Subcutaneous abdominal adipose tissue (tissue), 5 donors: ENCODE results near the gene GAS7.
A peak's percentile ranks its signal among the peaks of the same experiment; 100 is the strongest.

Experiments
- H3K27ac ChIP-seq: one replicate; pipeline ENCODE4 v1.7.0; 2013; ENCODE audit warnings: low read depth, mild to moderate bottlenecking, inconsistent platforms, low read length, moderate library complexity
- H3K27me3 ChIP-seq, 5 donors: one replicate each; pipeline ENCODE4 v1.7.0; 2013; ENCODE audit warnings: low read length in 5 of 5, inconsistent platforms in 1 of 5; ENCODE audit not compliant: control insufficient read depth in 5 of 5, insufficient read depth in 4 of 5
- H3K36me3 ChIP-seq, 5 donors: one replicate each; pipeline ENCODE4 v1.7.0; 2013; ENCODE audit warnings: low read length in 5 of 5; ENCODE audit not compliant: control insufficient read depth in 5 of 5, insufficient read depth in 5 of 5
- H3K4me1 ChIP-seq, 5 donors: one replicate each; pipeline ENCODE4 v1.7.0; 2013; ENCODE audit warnings: low read length in 5 of 5, mild to moderate bottlenecking in 3 of 5, moderate library complexity in 1 of 5; ENCODE audit not compliant: control insufficient read depth in 5 of 5, insufficient read depth in 5 of 5
- H3K4me3 ChIP-seq, 5 donors: one replicate each; pipeline ENCODE4 v1.7.0; 2013; ENCODE audit warnings: low read length in 5 of 5, low read depth in 1 of 5
- H3K9ac ChIP-seq, 5 donors: one replicate each; pipeline ENCODE4 v1.7.0; 2013; ENCODE audit warnings: low read length in 5 of 5, mild to moderate bottlenecking in 4 of 5, moderate library complexity in 3 of 5
- H3K9me3 ChIP-seq, 5 donors: one replicate each; pipeline ENCODE4 v1.7.0; 2013; ENCODE audit warnings: low read length in 5 of 5; ENCODE audit not compliant: control insufficient read depth in 5 of 5
- donor health status: healthy.
- donor health status: healthy.
- donor health status: healthy.
- donor health status: healthy.
- donor health status: healthy.

The GAS7 gene

GRCh38 chr17:10144456-10144855 lies 54.0 kb downstream of the GAS7 start:
- no peak overlapping the region for H3K9ac ChIP-seq
- H3K4me3 ChIP-seq: no peak overlapping the region
- no peaks in the 10 kb centered on the region for H3K36me3 ChIP-seq
- H3K4me1 ChIP-seq: peaks cover 0 to 6% (median 0%) of the 10 kb centered on the region in 5 donors
- peaks cover 0 to 2% (median 0%) of the 10 kb centered on the region in 5 donors for H3K27me3 ChIP-seq
- no peak overlapping the region for H3K27ac ChIP-seq
- H3K9me3 ChIP-seq: peaks cover 0 to under 1% (median 0%) of the 10 kb centered on the region in 5 donors

- H3K4me1 ChIP-seq: peaks cover 0 to 11% (median 3%) of the 10 kb centered on the region in 5 donors
- H3K27ac ChIP-seq: no peak overlapping the region
- no peak overlapping the region for H3K4me3 ChIP-seq
- no peak overlapping the region for H3K9ac ChIP-seq
- H3K27me3 ChIP-seq: peaks cover 0 to 6% (median 0%) of the 10 kb centered on the region in 5 donors
- H3K36me3 ChIP-seq: no peaks in the 10 kb centered on the region
- H3K9me3 ChIP-seq: no peaks in the 10 kb centered on the region
These were observed 57.0 kb downstream of the GAS7 start for GRCh38 chr17:10141436-10141835.

- Histone ChIP-seq H3K9me3 (no peaks in the 10 kb centered on the region), H3K27ac (no peak overlapping the region)
These were observed 58.8 kb downstream of the GAS7 start for GRCh38 chr17:10139577-10139976.

GRCh38 chr17:10136258-10136981 lies 62.0 kb downstream of the GAS7 start:
- peaks cover 2 to 19% (median 13%) of the 10 kb centered on the region in 5 donors for H3K4me1 ChIP-seq
- H3K4me3 ChIP-seq: no peak overlapping the region
- H3K27me3 ChIP-seq: peaks cover 0 to 3% (median 0%) of the 10 kb centered on the region in 5 donors
- H3K9ac ChIP-seq: no peak overlapping the region
- no peaks in the 10 kb centered on the region for H3K9me3 ChIP-seq
- H3K27ac ChIP-seq: no peak overlapping the region
- H3K36me3 ChIP-seq: no peaks in the 10 kb centered on the region

More at GRCh38 chr17:10139577-10139976, 58.8 kb downstream of the GAS7 start:
- Histone ChIP-seq H3K36me3 (no peaks in the 10 kb centered on the region), H3K9ac (no peak overlapping the region), H3K4me1 (peaks cover 2 to 19% (median 13%) of the 10 kb centered on the region in 5 donors), H3K27me3 (peaks cover 0 to 3% (median 0%) of the 10 kb centered on the region in 5 donors), H3K4me3 (no peak overlapping the region)

GRCh38 chr17:10135539-10136257 lies 62.7 kb downstream of the GAS7 start:
- no peak overlapping the region for H3K4me3 ChIP-seq
- no peaks in the 10 kb centered on the region for H3K36me3 ChIP-seq
- H3K9me3 ChIP-seq: no peaks in the 10 kb centered on the region
- peaks cover 2 to 19% (median 13%) of the 10 kb centered on the region in 5 donors for H3K4me1 ChIP-seq
- peak overlapping the region; percentile 73 for H3K27ac ChIP-seq
- peaks cover 0 to 3% (median 0%) of the 10 kb centered on the region in 5 donors for H3K27me3 ChIP-seq
- no peak overlapping the region for H3K9ac ChIP-seq

GRCh38 chr17:10130677-10131076 lies 67.7 kb downstream of the GAS7 start:
- Histone ChIP-seq H3K27me3 (peaks cover 0 to 18% (median 0%) of the 10 kb centered on the region in 5 donors), H3K4me1 (peaks cover 6 to 34% (median 34%) of the 10 kb centered on the region in 5 donors), H3K4me3 (no peak overlapping the region), H3K27ac (no peak overlapping the region), H3K9me3 (no peaks in the 10 kb centered on the region), H3K36me3 (no peaks in the 10 kb centered on the region), H3K9ac (no peak overlapping the region)

- Histone ChIP-seq H3K4me3 (no peak overlapping the region), H3K9me3 (no peaks in the 10 kb centered on the region), H3K36me3 (no peaks in the 10 kb centered on the region)
These were observed 68.1 kb downstream of the GAS7 start for GRCh38 chr17:10130263-10130662.

GRCh38 chr17:10127819-10128425 lies 70.5 kb downstream of the GAS7 start:
- Histone ChIP-seq H3K36me3 (no peaks in the 10 kb centered on the region), H3K27ac (peak overlapping the region; percentile 16), H3K9ac (peak overlapping the region in 1 of 5 donors; percentile 41), H3K9me3 (no peaks in the 10 kb centered on the region), H3K4me1 (peaks cover 8 to 41% (median 38%) of the 10 kb centered on the region in 5 donors), H3K27me3 (peaks cover 0 to 27% (median 3%) of the 10 kb centered on the region in 5 donors), H3K4me3 (peak overlapping the region in 1 of 5 donors; percentile 9)

More at GRCh38 chr17:10130263-10130662, 68.1 kb downstream of the GAS7 start:
- Histone ChIP-seq H3K9ac (no peak overlapping the region), H3K4me1 (peaks cover 6 to 30% (median 30%) of the 10 kb centered on the region in 5 donors), H3K27me3 (peaks cover 0 to 18% (median 0%) of the 10 kb centered on the region in 5 donors), H3K27ac (no peak overlapping the region)

- peaks cover 8 to 48% (median 38%) of the 10 kb centered on the region in 5 donors for H3K4me1 ChIP-seq
- peak overlapping the region in 1 of 5 donors; percentile 19 for H3K9ac ChIP-seq
- no peak overlapping the region for H3K27ac ChIP-seq
- H3K9me3 ChIP-seq: no peaks in the 10 kb centered on the region
- H3K36me3 ChIP-seq: no peaks in the 10 kb centered on the region
- peak overlapping the region; percentile 31 to 58 (median 37) for H3K4me3 ChIP-seq
- peaks cover 0 to 27% (median 3%) of the 10 kb centered on the region in 5 donors for H3K27me3 ChIP-seq
These were observed 71.5 kb downstream of the GAS7 start for GRCh38 chr17:10126616-10127501.
